PC-3 (cell line): Measurements from ENCODE around the gene SLC8A2.

Source experiments
- CTCF ChIP-seq: fragments of 300-600 bp; sonication (generic); conservative IDR thresholded peaks from 2 replicates; pipeline ENCODE4 v1.5.1; 2017; ENCODE audit warnings: antibody characterized with exemption, low read depth, mild to moderate bottlenecking, low read length
- EZH2 ChIP-seq: fragments of 300-600 bp; sonication (generic); IDR thresholded peaks from one replicate; pipeline ENCODE4 v1.6.1; 2017; ENCODE audit warnings: antibody characterized with exemption, mild to moderate bottlenecking, low read length; ENCODE audit not compliant: unreplicated experiment
- EZH2phosphoT487 ChIP-seq: fragments of 300-600 bp; sonication (generic); IDR thresholded peaks from 2 replicates; pipeline ENCODE4 v1.6.1; 2018; ENCODE audit warnings: mild to moderate bottlenecking, antibody characterized with exemption, low read length, borderline replicate concordance

- TF ChIP-seq CTCF (no peak), EZH2 (no peak), EZH2phosphoT487 (no peak)
These were observed 90.6 kb downstream of the SLC8A2 start for GRCh38 chr19:47381121-47381520.
